HepG2 (cell line): ENCODE measurements around the gene CKMT2. TPM values are rescaled to one million over a fixed set of nuclear protein-coding genes. Genes with fewer than 3 reads are reported as not detected.

Experiments used
- DNMT1 ChIP-seq: sonication (generic); formaldehyde crosslinking; IDR thresholded peaks from 2 replicates; pipeline ENCODE4 v1.5.1; 2020; ENCODE audit warnings: mild to moderate bottlenecking, missing genetic modification reagents
- FOXJ3 ChIP-seq: sonication (generic); formaldehyde crosslinking; IDR thresholded peaks from 2 replicates; pipeline ENCODE4 v1.4.0; 2020; ENCODE audit warnings: missing genetic modification reagents, mild to moderate bottlenecking, borderline replicate concordance
- IRF2 ChIP-seq: IDR thresholded peaks from 2 replicates; pipeline ENCODE4 v1.6.1; 2018; ENCODE audit warnings: missing genetic modification reagents, missing compliant biosample characterization
- MLXIP ChIP-seq: sonication (generic); formaldehyde crosslinking; IDR thresholded peaks from 2 replicates; pipeline ENCODE4 v1.9.0; 2021; ENCODE audit warnings: missing genetic modification reagents, borderline replicate concordance
- PHB2 ChIP-seq: fragments of 450-650 bp; IDR thresholded peaks from 2 replicates; pipeline ENCODE4 v1.6.1; 2018; ENCODE audit not compliant: partially characterized antibody
- SETDB1 ChIP-seq: sonication (generic); formaldehyde crosslinking; IDR thresholded peaks from 2 replicates; pipeline ENCODE4 v1.5.1; 2020; ENCODE audit warnings: missing genetic modification reagents, mild to moderate bottlenecking, borderline replicate concordance
- SOX13 ChIP-seq, 3 experiments: fragments of 450-650 bp in 1 of 3; sonication (generic) in 1 of 3; formaldehyde crosslinking in 1 of 3; IDR thresholded peaks in 2 of 3; conservative IDR thresholded peaks in 1 of 3; 2 replicates each; pipeline versions ENCODE4 v1.5.0 to v1.6.1; 2016 to 2020; ENCODE audit warnings: antibody characterized with exemption in 1 of 3, mild to moderate bottlenecking in 1 of 3, missing compliant biosample characterization in 1 of 3, missing genetic modification reagents in 1 of 3, moderate library complexity in 1 of 3
- SSRP1 ChIP-seq: IDR thresholded peaks from 2 replicates; pipeline ENCODE4 v1.6.1; 2016; ENCODE audit warnings: control low read depth
- TCF7L2 ChIP-seq: IDR thresholded peaks from 2 replicates; pipeline ENCODE4 v1.6.1; 2011; ENCODE audit warnings: mild to moderate bottlenecking, low read depth, low read length, moderate library complexity
- XBP1 ChIP-seq: sonication (generic); formaldehyde crosslinking; IDR thresholded peaks from 2 replicates; pipeline ENCODE4 v1.5.0; 2020; ENCODE audit warnings: missing genetic modification reagents
- ZC3H4 ChIP-seq: sonication (generic); formaldehyde crosslinking; IDR thresholded peaks from 2 replicates; pipeline ENCODE4 v1.4.0; 2020; ENCODE audit warnings: missing genetic modification reagents, borderline replicate concordance
- ZMAT5 ChIP-seq: sonication (generic); formaldehyde crosslinking; IDR thresholded peaks from 2 replicates; pipeline ENCODE4 v1.5.0; 2020; ENCODE audit warnings: mild to moderate bottlenecking, low read depth, missing genetic modification reagents, borderline replicate concordance
- ZNF205 ChIP-seq: IDR thresholded peaks from 2 replicates; pipeline ENCODE4 v1.6.1; 2018; ENCODE audit warnings: missing biosample characterization, missing genetic modification reagents
- ZNF30 ChIP-seq: sonication (generic); formaldehyde crosslinking; IDR thresholded peaks from 2 replicates; pipeline ENCODE4 v1.5.0; 2020; ENCODE audit warnings: mild to moderate bottlenecking, missing genetic modification reagents
- ZNF317 ChIP-seq: sonication (generic); formaldehyde crosslinking; IDR thresholded peaks from 2 replicates; pipeline ENCODE4 v1.5.0; 2020; ENCODE audit warnings: mild to moderate bottlenecking, missing genetic modification reagents
- ZNF326 ChIP-seq: sonication (generic); formaldehyde crosslinking; IDR thresholded peaks from 2 replicates; pipeline ENCODE4 v1.4.0; 2020; ENCODE audit warnings: missing genetic modification reagents, borderline replicate concordance
- ZNF33A ChIP-seq: sonication (generic); formaldehyde crosslinking; IDR thresholded peaks from 2 replicates; pipeline ENCODE4 v1.5.1; 2020; ENCODE audit warnings: missing genetic modification reagents, mild to moderate bottlenecking, moderate library complexity, borderline replicate concordance
- ZNF432 ChIP-seq: sonication (generic); formaldehyde crosslinking; IDR thresholded peaks from 2 replicates; pipeline ENCODE4 v1.5.0; 2020; ENCODE audit warnings: missing genetic modification reagents, mild to moderate bottlenecking, borderline replicate concordance
- ZNF558 ChIP-seq: sonication (generic); formaldehyde crosslinking; IDR thresholded peaks from 2 replicates; pipeline ENCODE4 v1.9.0; 2022; ENCODE audit warnings: mild to moderate bottlenecking, missing genetic modification reagents, borderline replicate concordance
- ZNF598 ChIP-seq: sonication (generic); formaldehyde crosslinking; IDR thresholded peaks from 2 replicates; pipeline ENCODE4 v1.5.1; 2020; ENCODE audit warnings: mild to moderate bottlenecking, missing genetic modification reagents, borderline replicate concordance
- ZNF775 ChIP-seq: sonication (generic); formaldehyde crosslinking; IDR thresholded peaks from 2 replicates; pipeline ENCODE4 v1.4.0; 2020; ENCODE audit warnings: missing genetic modification reagents, mild to moderate bottlenecking, moderate library complexity, borderline replicate concordance
- polyA plus RNA-seq, 8 experiments: library from polyadenylated mRNA; depleted of rRNA in 3 of 8; stranded (reverse) in 7 of 8; unstranded in 1 of 8; fragments of >200 nt; fragmentation: Illumina TruSeq in 4 of 8; extraction: Trizol in 4 of 8; gene quantifications; 2 replicates each; pipeline versions ENCODE4 v1.2.1 to v1.2.3, GENCODE V29; 2011 to 2016; ENCODE audit warnings: low read depth in 4 of 8, missing spikeins in 1 of 8, mixed read lengths in 1 of 8; ENCODE audit not compliant: insufficient read depth in 1 of 8
- total RNA-seq, 5 experiments: library from RNA; depleted of rRNA; stranded (reverse); fragments of >200 nt; fragmentation: Illumina TruSeq; extraction: Trizol; gene quantifications; 2 replicates each; pipeline ENCODE4 v1.2.3, GENCODE V29; 2016; ENCODE audit warnings: low read depth in 1 of 5
- TF ChIP-seq, protein P1 (sequence below): sonication (generic); formaldehyde crosslinking; IDR thresholded peaks from 2 replicates; pipeline ENCODE4 v1.5.0; 2020; ENCODE audit warnings: mild to moderate bottlenecking, missing genetic modification reagents
- TF ChIP-seq, protein P2 (sequence below): sonication (generic); formaldehyde crosslinking; IDR thresholded peaks from 2 replicates; pipeline ENCODE4 v1.5.0; 2020; ENCODE audit warnings: mild to moderate bottlenecking, missing genetic modification reagents, moderate library complexity

The CKMT2 gene
- total and polyA plus RNA-seq, 2 of the 13 experiments (the other 11 are each of a cell fraction or from before 2014, with no cell fraction given), result 1.2 to 8.8 TPM

GRCh38 chr5:81233080-81233634 lies at the start of gene CKMT2 (continued):
- TF ChIP-seq, protein P1, sequence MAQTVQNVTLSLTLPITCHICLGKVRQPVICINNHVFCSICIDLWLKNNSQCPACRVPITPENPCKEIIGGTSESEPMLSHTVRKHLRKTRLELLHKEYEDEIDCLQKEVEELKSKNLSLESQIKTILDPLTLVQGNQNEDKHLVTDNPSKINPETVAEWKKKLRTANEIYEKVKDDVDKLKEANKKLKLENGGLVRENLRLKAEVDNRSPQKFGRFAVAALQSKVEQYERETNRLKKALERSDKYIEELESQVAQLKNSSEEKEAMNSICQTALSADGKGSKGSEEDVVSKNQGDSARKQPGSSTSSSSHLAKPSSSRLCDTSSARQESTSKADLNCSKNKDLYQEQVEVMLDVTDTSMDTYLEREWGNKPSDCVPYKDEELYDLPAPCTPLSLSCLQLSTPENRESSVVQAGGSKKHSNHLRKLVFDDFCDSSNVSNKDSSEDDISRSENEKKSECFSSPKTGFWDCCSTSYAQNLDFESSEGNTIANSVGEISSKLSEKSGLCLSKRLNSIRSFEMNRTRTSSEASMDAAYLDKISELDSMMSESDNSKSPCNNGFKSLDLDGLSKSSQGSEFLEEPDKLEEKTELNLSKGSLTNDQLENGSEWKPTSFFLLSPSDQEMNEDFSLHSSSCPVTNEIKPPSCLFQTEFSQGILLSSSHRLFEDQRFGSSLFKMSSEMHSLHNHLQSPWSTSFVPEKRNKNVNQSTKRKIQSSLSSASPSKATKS, result no peak
- TF ChIP-seq ZNF558, result no peak
- no peak for TF ChIP-seq XBP1 (CRISPR knock-in tag)
- TF ChIP-seq ZNF30 (CRISPR knock-in tag), result no peak
- no peak for TF ChIP-seq ZNF205 (CRISPR knock-in tag)
- no peak for TF ChIP-seq IRF2
- TF ChIP-seq SETDB1 (CRISPR knock-in tag), result no peak
- no peak for TF ChIP-seq ZC3H4 (CRISPR knock-in tag)
- TF ChIP-seq ZNF317, result 0 out of 2 replicates have a peak, but pooled peaks have one; percentile 35
- no peak for TF ChIP-seq PHB2
- no peak for TF ChIP-seq ZNF326
- TF ChIP-seq ZMAT5 (CRISPR knock-in tag), result no peak
- TF ChIP-seq ZNF598, result 0 out of 2 replicates have a peak, but pooled peaks have one; percentile 62
- TF ChIP-seq, protein P2, sequence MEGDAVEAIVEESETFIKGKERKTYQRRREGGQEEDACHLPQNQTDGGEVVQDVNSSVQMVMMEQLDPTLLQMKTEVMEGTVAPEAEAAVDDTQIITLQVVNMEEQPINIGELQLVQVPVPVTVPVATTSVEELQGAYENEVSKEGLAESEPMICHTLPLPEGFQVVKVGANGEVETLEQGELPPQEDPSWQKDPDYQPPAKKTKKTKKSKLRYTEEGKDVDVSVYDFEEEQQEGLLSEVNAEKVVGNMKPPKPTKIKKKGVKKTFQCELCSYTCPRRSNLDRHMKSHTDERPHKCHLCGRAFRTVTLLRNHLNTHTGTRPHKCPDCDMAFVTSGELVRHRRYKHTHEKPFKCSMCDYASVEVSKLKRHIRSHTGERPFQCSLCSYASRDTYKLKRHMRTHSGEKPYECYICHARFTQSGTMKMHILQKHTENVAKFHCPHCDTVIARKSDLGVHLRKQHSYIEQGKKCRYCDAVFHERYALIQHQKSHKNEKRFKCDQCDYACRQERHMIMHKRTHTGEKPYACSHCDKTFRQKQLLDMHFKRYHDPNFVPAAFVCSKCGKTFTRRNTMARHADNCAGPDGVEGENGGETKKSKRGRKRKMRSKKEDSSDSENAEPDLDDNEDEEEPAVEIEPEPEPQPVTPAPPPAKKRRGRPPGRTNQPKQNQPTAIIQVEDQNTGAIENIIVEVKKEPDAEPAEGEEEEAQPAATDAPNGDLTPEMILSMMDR (CRISPR knock-in tag), result no peak
- TF ChIP-seq FOXJ3, result no peak
- no peak for TF ChIP-seq TCF7L2
- no peak for TF ChIP-seq ZNF432 (CRISPR knock-in tag)
- TF ChIP-seq DNMT1 (CRISPR knock-in tag), result no peak
- TF ChIP-seq ZNF33A (CRISPR knock-in tag), result no peak
- no peak for TF ChIP-seq SSRP1
- TF ChIP-seq MLXIP, result no peak
- no peak for TF ChIP-seq ZNF775 (CRISPR knock-in tag)
- TF ChIP-seq SOX13 (IDR thresholded peaks at IDR 0.05), result no peak
- no peak for TF ChIP-seq SOX13 (CRISPR knock-in tag; conservative IDR thresholded peaks at IDR 0.05 in 1 of 2, IDR thresholded peaks at IDR 0.05 in 1 of 2)
